Measurements from ENCODE around the gene TET3. TPM values are rescaled to one million over a fixed set of nuclear protein-coding genes. Genes with fewer than 3 reads are reported as not detected.

TET3 gene
- total and polyA plus RNA-seq, 2 experiments from 2014 or later, result 3.6 to 19.9 TPM

DNA sequence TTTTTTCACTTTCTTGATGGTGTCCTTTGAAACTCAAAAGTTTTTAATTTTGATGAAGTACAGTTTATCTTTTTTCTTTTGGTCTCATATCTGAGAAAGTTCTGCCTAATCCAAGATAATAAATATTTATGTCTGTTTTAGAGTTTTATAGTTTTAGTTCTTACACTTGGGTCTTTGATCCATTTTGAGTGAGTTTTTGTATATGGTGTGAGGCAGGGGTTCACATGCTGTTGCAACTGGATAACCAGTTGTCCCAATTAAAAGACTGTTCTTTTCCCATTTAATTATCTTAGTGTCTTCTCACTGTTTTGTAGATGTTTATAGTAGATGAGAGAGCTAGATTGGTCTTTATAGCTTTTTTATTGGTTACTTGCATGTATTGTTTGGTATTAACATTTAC, 43.6 kb downstream of the TET3 start:
- TF ChIP-seq NANOG (IDR thresholded peaks at IDR 0.05; ENCODE audit: borderline replicate concordance) (no peak), ZNF462 (CRISPR knock-in tag; IDR thresholded peaks at IDR 0.05) (no peak), ZNF331 (CRISPR knock-in tag; IDR thresholded peaks at IDR 0.05; ENCODE audit: low read depth) (no peak), JUNB (IDR thresholded peaks at IDR 0.05; ENCODE audit: unreplicated experiment) (no peak)
- TF ChIP-seq, protein P1, sequence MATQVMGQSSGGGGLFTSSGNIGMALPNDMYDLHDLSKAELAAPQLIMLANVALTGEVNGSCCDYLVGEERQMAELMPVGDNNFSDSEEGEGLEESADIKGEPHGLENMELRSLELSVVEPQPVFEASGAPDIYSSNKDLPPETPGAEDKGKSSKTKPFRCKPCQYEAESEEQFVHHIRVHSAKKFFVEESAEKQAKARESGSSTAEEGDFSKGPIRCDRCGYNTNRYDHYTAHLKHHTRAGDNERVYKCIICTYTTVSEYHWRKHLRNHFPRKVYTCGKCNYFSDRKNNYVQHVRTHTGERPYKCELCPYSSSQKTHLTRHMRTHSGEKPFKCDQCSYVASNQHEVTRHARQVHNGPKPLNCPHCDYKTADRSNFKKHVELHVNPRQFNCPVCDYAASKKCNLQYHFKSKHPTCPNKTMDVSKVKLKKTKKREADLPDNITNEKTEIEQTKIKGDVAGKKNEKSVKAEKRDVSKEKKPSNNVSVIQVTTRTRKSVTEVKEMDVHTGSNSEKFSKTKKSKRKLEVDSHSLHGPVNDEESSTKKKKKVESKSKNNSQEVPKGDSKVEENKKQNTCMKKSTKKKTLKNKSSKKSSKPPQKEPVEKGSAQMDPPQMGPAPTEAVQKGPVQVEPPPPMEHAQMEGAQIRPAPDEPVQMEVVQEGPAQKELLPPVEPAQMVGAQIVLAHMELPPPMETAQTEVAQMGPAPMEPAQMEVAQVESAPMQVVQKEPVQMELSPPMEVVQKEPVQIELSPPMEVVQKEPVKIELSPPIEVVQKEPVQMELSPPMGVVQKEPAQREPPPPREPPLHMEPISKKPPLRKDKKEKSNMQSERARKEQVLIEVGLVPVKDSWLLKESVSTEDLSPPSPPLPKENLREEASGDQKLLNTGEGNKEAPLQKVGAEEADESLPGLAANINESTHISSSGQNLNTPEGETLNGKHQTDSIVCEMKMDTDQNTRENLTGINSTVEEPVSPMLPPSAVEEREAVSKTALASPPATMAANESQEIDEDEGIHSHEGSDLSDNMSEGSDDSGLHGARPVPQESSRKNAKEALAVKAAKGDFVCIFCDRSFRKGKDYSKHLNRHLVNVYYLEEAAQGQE (IDR thresholded peaks at IDR 0.05; ENCODE audit: unreplicated experiment), result no peak
- TF ChIP-seq, protein P2, sequence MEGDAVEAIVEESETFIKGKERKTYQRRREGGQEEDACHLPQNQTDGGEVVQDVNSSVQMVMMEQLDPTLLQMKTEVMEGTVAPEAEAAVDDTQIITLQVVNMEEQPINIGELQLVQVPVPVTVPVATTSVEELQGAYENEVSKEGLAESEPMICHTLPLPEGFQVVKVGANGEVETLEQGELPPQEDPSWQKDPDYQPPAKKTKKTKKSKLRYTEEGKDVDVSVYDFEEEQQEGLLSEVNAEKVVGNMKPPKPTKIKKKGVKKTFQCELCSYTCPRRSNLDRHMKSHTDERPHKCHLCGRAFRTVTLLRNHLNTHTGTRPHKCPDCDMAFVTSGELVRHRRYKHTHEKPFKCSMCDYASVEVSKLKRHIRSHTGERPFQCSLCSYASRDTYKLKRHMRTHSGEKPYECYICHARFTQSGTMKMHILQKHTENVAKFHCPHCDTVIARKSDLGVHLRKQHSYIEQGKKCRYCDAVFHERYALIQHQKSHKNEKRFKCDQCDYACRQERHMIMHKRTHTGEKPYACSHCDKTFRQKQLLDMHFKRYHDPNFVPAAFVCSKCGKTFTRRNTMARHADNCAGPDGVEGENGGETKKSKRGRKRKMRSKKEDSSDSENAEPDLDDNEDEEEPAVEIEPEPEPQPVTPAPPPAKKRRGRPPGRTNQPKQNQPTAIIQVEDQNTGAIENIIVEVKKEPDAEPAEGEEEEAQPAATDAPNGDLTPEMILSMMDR (conservative IDR thresholded peaks at IDR 0.05; ENCODE audit: low read depth in 2 of 2), result no peak
- Histone ChIP-seq H3K27me3 (ENCODE audit: insufficient read depth) (no peaks in the 10 kb centered on the region), H3K4me3 (no peak overlapping the region), H2AFZ (no peak overlapping the region), H4K20me1 (replicated peaks; ENCODE audit: insufficient read depth) (peaks cover 16% of the 10 kb centered on the region), H3K27ac (ENCODE audit: low read depth) (no peak overlapping the region), H3K4me2 (no peak overlapping the region), H3F3A (replicated peaks; ENCODE audit: low read depth) (peaks cover 13% of the 10 kb centered on the region; the same call in 1 of the 2 replicates), H3K36me3 (ENCODE audit: insufficient read depth) (peaks cover 6% of the 10 kb centered on the region; the same call in 1 of the 2 replicates), H3K9me2 (ENCODE audit: insufficient read depth) (no peaks in the 10 kb centered on the region), H3K4me1 (ENCODE audit: insufficient read depth) (peaks cover 59% of the 10 kb centered on the region), H3K79me2 (replicated peaks; ENCODE audit: insufficient read depth) (peaks cover 85% of the 10 kb centered on the region)
- Mint-ChIP-seq H3K9me3 (peaks cover 11% of the 10 kb centered on the region; the same call in 2 of the 3 replicates), H3K27me3 (ENCODE audit: insufficient read depth, low read depth, poor library complexity) (peaks cover 10% of the 10 kb centered on the region), H3K36me3 (ENCODE audit: low read depth) (peaks cover 13% of the 10 kb centered on the region), H3K4me1 (peaks cover 65% of the 10 kb centered on the region), H3K4me3 (no peak overlapping the region), H3K27ac (no peak overlapping the region)
- DNase-seq (ENCODE audit: low spot score), result no peak
- ATAC-seq, result no peak
